Gastroesophageal sphincter (tissue), 4 donors: ENCODE data around the gene GABRG2. TPM values are rescaled to one million over a fixed set of nuclear protein-coding genes. Genes with fewer than 3 reads are reported as not detected.

ENCODE experiments used
- ATAC-seq: fragments of 150-250 bp; one replicate; pipeline ENCODE4 v1.9.1; 2016; ENCODE audit warnings: mild to moderate bottlenecking, moderate library complexity
- H3K27ac ChIP-seq, 4 donors: fragments of 200-600 bp; sonication (generic) in 3 of 4; 1 replicate in 3 of 4; 2 replicates in 1 of 4; pipeline ENCODE4 v1.5.1; 2016 to 2019
- H3K27me3 ChIP-seq: fragments of 200-600 bp; sonication (generic); one replicate; pipeline ENCODE4 v1.5.1; 2019
- H3K36me3 ChIP-seq, 2 donors: fragments of 200-600 bp; sonication (generic); one replicate each; pipeline ENCODE4 v1.5.1; 2019; ENCODE audit warnings: control low read depth in 1 of 2
- H3K4me1 ChIP-seq, 3 donors: fragments of 200-600 bp; sonication (generic); 1 replicate in 2 of 3; 2 replicates in 1 of 3; pipeline ENCODE4 v1.5.1; 2016 to 2019; ENCODE audit warnings: control low read depth in 2 of 3
- H3K4me3 ChIP-seq, 2 donors: fragments of 200-600 bp; sonication (generic); one replicate each; pipeline ENCODE4 v1.5.1; 2019; ENCODE audit warnings: mild to moderate bottlenecking in 1 of 2, moderate library complexity in 1 of 2
- H3K9me3 ChIP-seq, 3 donors: fragments of 200-600 bp; sonication (generic); one replicate each; pipeline ENCODE4 v1.5.1; 2017 to 2019; ENCODE audit warnings: control low read depth in 2 of 3
- EP300 ChIP-seq: sonication (generic); formaldehyde crosslinking; IDR thresholded peaks from one replicate; pipeline ENCODE4 v1.6.1; 2017; ENCODE audit warnings: antibody characterized with exemption, mild to moderate bottlenecking
- POLR2A ChIP-seq, 2 donors: fragments of 450-650 bp; IDR thresholded peaks; one replicate each; pipeline ENCODE4 v1.6.1; 2017; ENCODE audit warnings: antibody characterized with exemption in 2 of 2, mild to moderate bottlenecking in 2 of 2, moderate library complexity in 1 of 2
- POLR2AphosphoS5 ChIP-seq: sonication (generic); formaldehyde crosslinking; IDR thresholded peaks from one replicate; pipeline ENCODE4 v1.6.1; 2017; ENCODE audit warnings: antibody characterized with exemption
- WGBS, 2 donors: methylation state at CpG; one replicate each; pipeline ENCODE4 v1.1.5; 2018; ENCODE audit warnings: low coverage in 1 of 2; 5-methylcytosine and 5-hydroxymethylcytosine counted together
- total RNA-seq, 4 donors: library from RNA; depleted of rRNA; stranded (reverse); fragments of >200 nt; gene quantifications; one replicate each; pipeline ENCODE4 v1.1.0, GENCODE V29; 2016
- TF ChIP-seq, protein P1 (sequence below), 4 experiments: fragments of 200-600 bp in 2 of 4; fragments of 450-650 bp in 2 of 4; sonication (generic) in 1 of 4; IDR thresholded peaks; one replicate each; pipeline ENCODE4 v1.5.1; 2017 to 2019; ENCODE audit warnings: antibody characterized with exemption in 4 of 4, mild to moderate bottlenecking in 2 of 4, moderate library complexity in 2 of 4

The GABRG2 gene
- total RNA-seq, 4 donors from 2014 or later: 0.27 to 0.40 (median 0.39) TPM; not detected in 1

DNA sequence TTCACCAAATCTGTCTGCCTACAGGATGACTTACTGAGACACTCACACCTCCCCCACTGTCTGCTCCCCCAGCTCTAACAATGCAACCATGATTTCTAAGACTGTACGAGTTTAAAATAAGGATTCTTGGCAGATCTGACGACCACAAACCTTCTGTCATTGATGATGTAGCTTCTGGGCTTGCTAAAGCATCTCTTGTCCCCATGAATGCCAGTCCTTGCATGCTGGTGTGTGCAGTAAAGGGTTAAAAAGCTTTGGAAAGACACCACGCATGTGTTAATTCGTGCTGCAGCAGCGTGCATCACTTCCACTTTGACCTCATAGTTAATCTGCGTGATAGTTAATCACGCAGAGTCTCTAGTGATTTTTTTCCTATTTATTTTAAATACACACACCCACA is 411 bp upstream of the GABRG2 start:
- WGBS, 2 donors: 0 to 3% methylated on average over 7 of the region's 7 CpGs
- no peak for ATAC-seq
- no peak for TF ChIP-seq EP300
- TF ChIP-seq, protein P1, sequence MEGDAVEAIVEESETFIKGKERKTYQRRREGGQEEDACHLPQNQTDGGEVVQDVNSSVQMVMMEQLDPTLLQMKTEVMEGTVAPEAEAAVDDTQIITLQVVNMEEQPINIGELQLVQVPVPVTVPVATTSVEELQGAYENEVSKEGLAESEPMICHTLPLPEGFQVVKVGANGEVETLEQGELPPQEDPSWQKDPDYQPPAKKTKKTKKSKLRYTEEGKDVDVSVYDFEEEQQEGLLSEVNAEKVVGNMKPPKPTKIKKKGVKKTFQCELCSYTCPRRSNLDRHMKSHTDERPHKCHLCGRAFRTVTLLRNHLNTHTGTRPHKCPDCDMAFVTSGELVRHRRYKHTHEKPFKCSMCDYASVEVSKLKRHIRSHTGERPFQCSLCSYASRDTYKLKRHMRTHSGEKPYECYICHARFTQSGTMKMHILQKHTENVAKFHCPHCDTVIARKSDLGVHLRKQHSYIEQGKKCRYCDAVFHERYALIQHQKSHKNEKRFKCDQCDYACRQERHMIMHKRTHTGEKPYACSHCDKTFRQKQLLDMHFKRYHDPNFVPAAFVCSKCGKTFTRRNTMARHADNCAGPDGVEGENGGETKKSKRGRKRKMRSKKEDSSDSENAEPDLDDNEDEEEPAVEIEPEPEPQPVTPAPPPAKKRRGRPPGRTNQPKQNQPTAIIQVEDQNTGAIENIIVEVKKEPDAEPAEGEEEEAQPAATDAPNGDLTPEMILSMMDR (IDR thresholded peaks at IDR 0.05): no peak
- TF ChIP-seq POLR2AphosphoS5: no peak
- no peak for TF ChIP-seq POLR2A (IDR thresholded peaks at IDR 0.05)

DNA sequence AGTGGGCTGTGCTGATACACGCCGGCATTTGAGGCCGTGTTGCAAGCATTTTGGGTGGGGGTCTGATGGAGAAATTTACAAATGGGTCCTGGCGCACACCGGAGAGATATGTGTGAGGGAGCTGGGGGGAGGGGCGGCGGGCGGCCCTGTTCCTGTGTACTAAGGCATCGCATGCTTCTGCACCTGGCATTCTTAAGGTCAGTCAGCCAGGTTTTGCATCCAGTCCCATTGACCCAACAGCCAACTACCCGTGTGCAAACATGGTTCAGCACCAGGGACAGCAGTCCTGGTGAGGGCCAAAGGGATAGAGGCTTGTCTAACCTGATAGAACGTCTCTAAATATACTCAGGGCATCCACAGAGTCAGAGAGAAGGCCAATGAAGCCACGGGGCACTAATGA is 839 bp downstream of the GABRG2 start:
- no peaks in the 10 kb centered on the region for H3K36me3 ChIP-seq
- 3 to 6% methylated on average over 4 to 5 of the region's 12 CpGs for WGBS, 2 donors
- peaks cover 30% of the 10 kb centered on the region for H3K27me3 ChIP-seq
- no peaks in the 10 kb centered on the region for H3K4me1 ChIP-seq
- no peak overlapping the region for H3K27ac ChIP-seq
- no peak for ATAC-seq
- TF ChIP-seq POLR2AphosphoS5: no peak
- no peak for TF ChIP-seq POLR2A (IDR thresholded peaks at IDR 0.05)
- TF ChIP-seq, protein P1 (IDR thresholded peaks at IDR 0.05): no peak
- no peak for TF ChIP-seq EP300
- no peaks in the 10 kb centered on the region for H3K9me3 ChIP-seq
- no peak overlapping the region for H3K4me3 ChIP-seq

More for the DNA sequence above, 411 bp upstream of the GABRG2 start:
- no peaks in the 10 kb centered on the region for H3K4me1 ChIP-seq
- no peak overlapping the region for H3K27ac ChIP-seq
- H3K4me3 ChIP-seq: no peak overlapping the region
- H3K36me3 ChIP-seq: no peaks in the 10 kb centered on the region
- peaks cover 30% of the 10 kb centered on the region for H3K27me3 ChIP-seq
- no peaks in the 10 kb centered on the region for H3K9me3 ChIP-seq

DNA sequence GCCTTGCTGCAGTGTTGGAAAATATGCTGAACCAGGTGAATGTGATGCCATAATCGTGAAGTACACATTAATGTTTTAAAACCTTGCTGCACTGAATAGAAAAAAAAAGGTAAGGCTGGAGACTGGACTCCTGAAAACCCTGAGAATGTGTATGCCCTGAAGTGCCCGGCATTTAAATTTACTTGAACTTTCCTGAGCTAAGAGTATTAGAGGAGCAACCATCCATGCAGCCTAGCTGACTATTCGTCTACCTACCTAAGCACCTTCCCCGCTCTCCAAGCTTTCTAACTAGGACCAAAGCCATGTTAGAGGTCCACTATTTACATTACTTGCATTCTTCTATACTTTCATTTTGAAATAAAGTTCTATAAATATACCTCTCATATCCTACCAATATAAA is 1.4 kb downstream of the GABRG2 start:
- Histone ChIP-seq H3K9me3 (no peaks in the 10 kb centered on the region), H3K36me3 (no peaks in the 10 kb centered on the region), H3K27me3 (peaks cover 30% of the 10 kb centered on the region), H3K27ac (no peak overlapping the region), H3K4me1 (no peaks in the 10 kb centered on the region), H3K4me3 (no peak overlapping the region)
- no peak for TF ChIP-seq POLR2A (IDR thresholded peaks at IDR 0.05)
- no peak for TF ChIP-seq EP300
- TF ChIP-seq, protein P1 (IDR thresholded peaks at IDR 0.05): no peak
- TF ChIP-seq POLR2AphosphoS5: no peak
- 78 to 81% methylated on average over 4 of the region's 4 CpGs for WGBS, 2 donors
- no peak for ATAC-seq

DNA sequence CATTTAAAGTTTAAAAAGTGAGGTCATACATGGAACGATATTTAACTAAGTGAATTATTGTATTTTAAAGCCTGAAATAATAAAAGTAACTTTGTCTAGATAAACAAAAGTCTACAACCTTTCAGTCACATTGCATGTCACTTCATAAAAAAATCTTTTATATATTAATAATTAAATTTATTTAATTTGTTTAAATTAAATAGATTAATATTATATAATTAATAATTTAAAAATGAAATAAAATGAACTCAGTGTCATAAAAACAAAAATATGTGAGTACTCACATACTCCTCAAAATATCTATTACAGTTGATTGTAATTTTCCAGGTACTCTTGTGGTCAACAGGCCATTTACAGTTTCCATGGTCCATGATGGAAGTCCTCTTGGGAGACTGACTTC is 11.2 kb downstream of the GABRG2 start:
- no peaks in the 10 kb centered on the region for H3K36me3 ChIP-seq
- no peaks in the 10 kb centered on the region for H3K27me3 ChIP-seq
- 78 to 80% methylated on average over 1 of the region's 1 CpG for WGBS, 2 donors
- H3K27ac ChIP-seq: no peak overlapping the region
- H3K4me3 ChIP-seq: no peak overlapping the region
- no peaks in the 10 kb centered on the region for H3K4me1 ChIP-seq
- TF ChIP-seq EP300 (no peak), POLR2AphosphoS5 (no peak), POLR2A (IDR thresholded peaks at IDR 0.05) (no peak)
- TF ChIP-seq, protein P1 (IDR thresholded peaks at IDR 0.05): no peak
- no peak for ATAC-seq
- H3K9me3 ChIP-seq: no peaks in the 10 kb centered on the region

DNA sequence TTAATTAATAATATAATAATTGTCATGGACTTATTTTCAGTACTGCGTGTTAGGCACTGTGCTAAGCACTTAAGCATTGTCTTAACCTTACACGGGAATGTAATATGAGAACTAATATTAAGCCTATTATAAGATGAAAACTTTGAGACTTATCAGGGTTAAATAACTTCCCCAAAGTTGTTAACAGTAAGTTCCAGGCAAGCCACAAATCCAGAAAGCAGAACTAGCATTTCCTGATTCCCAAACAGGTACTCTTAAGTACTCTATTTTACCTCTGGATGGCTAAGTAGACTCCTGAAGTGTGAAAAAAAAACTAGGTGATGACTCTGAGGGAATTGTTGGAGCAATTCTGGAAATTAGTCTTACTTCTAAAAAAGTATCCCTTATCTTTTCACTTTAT is 23.8 kb downstream of the GABRG2 start:
- TF ChIP-seq, protein P1 (IDR thresholded peaks at IDR 0.05): no peak
- TF ChIP-seq POLR2A (IDR thresholded peaks at IDR 0.05) (no peak), EP300 (no peak), POLR2AphosphoS5 (no peak)
- H3K4me1 ChIP-seq: no peaks in the 10 kb centered on the region
- H3K4me3 ChIP-seq: no peak overlapping the region
- no peaks in the 10 kb centered on the region for H3K27me3 ChIP-seq
- H3K9me3 ChIP-seq: no peaks in the 10 kb centered on the region
- ATAC-seq: no peak
- H3K27ac ChIP-seq: no peak overlapping the region
- WGBS, 2 donors: 68 to 92% methylated on average over 2 of the region's 2 CpGs
- H3K36me3 ChIP-seq: no peaks in the 10 kb centered on the region
